Fibroblast of mammary gland (primary cell): ENCODE results near the gene CRHR2.

Source experiments
- DNase-seq: peaks from one replicate; pipeline ENCODE4 v3.0.0-alpha.2; 2010; ENCODE audit warnings: low read depth
- H3K4me3 ChIP-seq: 2 replicates; pipeline ENCODE4 v1.5.1; 2011; ENCODE audit warnings: low read depth, mild to moderate bottlenecking, low read length, moderate library complexity; ENCODE audit not compliant: control insufficient read depth
- TF ChIP-seq, protein P1 (sequence below): conservative IDR thresholded peaks from 2 replicates; pipeline ENCODE4 v1.5.1; 2011; ENCODE audit warnings: low read depth, low read length, inconsistent platforms; ENCODE audit not compliant: control insufficient read depth, insufficient read depth

The CRHR2 gene

DNA sequence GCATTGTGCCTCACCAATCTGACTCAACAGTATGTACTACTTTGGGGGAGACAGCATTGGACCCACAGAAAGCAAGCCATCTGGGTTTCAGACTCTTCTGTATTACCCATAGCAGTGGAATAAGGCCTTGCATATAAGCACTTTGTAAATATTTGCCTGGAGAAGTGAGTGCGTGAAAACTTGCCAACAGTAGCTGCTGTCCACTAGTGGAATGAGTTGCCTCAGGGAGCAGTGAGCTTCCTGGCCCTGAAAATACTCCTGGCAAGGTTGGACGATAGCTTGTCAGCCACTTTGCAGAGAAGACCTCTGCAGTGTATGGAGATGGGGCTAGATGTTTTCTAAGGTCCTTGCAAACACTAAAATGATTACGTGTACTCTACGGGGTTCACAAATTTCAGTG, 65.9 kb downstream of the CRHR2 start:
- H3K4me3 ChIP-seq: no peak overlapping the region
- TF ChIP-seq, protein P1, sequence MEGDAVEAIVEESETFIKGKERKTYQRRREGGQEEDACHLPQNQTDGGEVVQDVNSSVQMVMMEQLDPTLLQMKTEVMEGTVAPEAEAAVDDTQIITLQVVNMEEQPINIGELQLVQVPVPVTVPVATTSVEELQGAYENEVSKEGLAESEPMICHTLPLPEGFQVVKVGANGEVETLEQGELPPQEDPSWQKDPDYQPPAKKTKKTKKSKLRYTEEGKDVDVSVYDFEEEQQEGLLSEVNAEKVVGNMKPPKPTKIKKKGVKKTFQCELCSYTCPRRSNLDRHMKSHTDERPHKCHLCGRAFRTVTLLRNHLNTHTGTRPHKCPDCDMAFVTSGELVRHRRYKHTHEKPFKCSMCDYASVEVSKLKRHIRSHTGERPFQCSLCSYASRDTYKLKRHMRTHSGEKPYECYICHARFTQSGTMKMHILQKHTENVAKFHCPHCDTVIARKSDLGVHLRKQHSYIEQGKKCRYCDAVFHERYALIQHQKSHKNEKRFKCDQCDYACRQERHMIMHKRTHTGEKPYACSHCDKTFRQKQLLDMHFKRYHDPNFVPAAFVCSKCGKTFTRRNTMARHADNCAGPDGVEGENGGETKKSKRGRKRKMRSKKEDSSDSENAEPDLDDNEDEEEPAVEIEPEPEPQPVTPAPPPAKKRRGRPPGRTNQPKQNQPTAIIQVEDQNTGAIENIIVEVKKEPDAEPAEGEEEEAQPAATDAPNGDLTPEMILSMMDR: no peak
- no peak for DNase-seq

DNA sequence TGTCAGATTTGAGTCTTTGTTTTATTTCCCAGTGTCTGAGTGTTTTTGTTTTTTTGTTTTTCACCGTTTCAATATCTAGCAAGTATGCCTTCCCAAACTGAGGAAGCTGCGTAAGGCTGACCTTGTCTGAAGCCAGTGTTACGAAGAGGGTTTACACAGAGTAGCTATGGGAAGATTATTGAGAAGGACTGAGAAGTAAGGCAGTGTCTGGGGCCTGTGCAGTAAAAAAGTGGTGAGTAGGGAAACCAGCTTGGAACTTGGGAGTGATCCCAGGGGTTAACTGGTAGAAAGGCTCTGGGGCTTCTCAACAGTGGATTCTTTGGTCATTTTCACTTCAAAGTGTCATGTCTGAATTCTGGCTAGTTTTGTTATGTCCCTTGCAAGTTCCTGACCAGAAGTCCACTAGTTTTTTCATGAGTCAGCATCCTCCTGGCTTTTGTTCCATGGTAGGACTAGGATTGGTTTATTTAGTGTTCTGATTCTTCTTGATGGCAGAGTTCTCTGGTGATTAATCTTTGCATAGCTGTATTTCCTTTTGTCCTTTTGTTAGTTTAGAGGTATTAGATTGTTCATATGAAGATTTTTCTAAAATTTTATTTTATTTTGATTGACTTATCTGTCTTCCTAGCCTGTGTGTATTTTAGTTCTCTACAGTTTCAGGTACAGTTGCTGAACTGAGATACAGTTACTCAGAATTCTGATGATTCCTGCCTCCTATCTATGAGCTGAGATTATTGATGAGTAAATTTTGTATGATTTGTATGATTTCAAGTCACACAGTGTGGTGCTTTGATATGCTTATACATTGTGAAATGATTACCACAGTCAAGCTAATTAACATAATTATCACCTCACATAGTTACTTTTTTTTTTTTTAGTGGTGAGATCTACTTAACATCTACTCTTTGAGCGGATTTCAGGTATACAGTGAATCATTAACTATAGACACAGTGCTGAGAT, 68.6 kb downstream of the CRHR2 start:
- no peak overlapping the region for H3K4me3 ChIP-seq
- TF ChIP-seq, protein P1: no peak
- no peak for DNase-seq

DNA sequence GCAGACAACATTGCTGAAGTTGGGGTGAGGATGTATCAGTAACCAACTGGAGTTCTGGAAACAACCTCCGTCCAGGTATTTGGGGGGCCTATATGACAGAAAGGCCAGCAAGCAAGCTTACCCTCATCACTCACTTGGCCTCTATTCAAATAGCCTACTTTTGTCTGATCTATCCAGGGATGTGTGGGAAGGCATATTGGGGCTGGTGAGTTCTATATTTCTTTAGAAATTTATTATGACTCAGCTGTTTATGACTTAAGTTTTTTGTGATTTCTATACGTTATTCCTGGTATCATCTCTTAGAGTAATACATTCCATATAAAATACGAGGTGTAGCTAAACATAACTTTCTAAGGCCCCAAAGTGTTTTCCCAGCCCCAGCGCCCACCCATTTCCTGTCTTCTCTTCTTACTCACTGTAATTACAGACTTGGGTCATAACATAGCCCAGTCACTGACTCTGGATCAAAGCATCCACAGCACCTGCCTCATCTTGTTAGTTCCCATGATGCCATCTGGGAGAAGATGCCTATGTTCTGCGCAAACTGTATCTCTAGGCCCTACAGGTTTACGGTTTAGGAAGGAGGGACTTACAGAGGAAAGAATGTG, 69.5 kb downstream of the CRHR2 start:
- TF ChIP-seq, protein P1: no peak
- H3K4me3 ChIP-seq: no peak overlapping the region
- peak; percentile 51 for DNase-seq

DNA sequence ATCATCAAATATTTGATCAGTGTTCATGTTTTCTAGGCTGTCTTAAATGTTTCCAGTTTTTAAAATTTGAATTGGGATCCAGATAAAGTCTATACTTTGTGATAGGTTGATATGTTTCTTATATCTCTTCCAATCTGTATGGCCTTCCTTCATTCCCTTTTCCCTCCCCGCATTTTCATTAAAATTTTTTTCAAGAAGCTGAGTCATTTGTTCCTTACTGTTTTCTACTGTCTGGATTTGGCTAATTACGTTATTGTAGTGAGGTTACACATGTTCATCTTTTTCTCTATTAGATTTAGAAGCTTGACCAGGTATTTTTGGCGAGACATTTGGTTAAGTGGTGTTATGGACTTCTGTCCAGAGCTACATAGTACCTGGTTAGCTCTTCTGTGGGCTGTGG, 76.4 kb downstream of the CRHR2 start:
- H3K4me3 ChIP-seq: no peak overlapping the region
- TF ChIP-seq, protein P1: no peak

DNA sequence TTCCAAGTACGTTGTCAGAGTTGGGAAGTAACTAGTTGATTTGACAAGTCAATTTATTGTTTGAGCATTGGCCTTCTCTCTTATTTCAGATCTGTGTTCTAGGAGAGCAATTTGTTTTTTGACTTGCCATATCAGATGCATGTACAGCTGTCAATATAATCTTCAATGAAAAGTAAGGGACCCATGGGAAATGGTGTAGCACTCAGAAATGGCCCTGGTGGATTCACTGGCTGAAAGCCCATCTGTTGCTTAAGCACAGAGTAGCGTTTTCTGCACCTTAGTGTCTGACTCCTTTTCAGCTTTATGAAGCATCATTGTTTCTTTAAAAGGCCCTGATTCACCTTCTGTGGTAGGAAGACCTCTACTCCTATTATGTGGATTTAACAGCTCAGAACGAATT, 77.4 kb downstream of the CRHR2 start:
- TF ChIP-seq, protein P1: no peak
- peak; percentile 24 for DNase-seq
- no peak overlapping the region for H3K4me3 ChIP-seq

More for the DNA sequence above, 76.4 kb downstream of the CRHR2 start:
- peak; percentile 32 for DNase-seq
